Stimulated activated CD8-positive, alpha-beta memory T cell treated with anti-CD3 and anti-CD28 coated beads, Interleukin-4, amount 100 ng/mL, for 48 hours (primary cell): ENCODE measurements around the gene ZKSCAN5.
"Not testable (repeated sequence)": the region's sequence is repeated elsewhere in the genome, so short reads cannot be mapped to it uniquely, and the experiment has no call there.

Source experiments
- DNase-seq: peaks from one replicate; pipeline ENCODE4 v3.0.0-alpha.2; 2020

The ZKSCAN5 gene

DNA sequence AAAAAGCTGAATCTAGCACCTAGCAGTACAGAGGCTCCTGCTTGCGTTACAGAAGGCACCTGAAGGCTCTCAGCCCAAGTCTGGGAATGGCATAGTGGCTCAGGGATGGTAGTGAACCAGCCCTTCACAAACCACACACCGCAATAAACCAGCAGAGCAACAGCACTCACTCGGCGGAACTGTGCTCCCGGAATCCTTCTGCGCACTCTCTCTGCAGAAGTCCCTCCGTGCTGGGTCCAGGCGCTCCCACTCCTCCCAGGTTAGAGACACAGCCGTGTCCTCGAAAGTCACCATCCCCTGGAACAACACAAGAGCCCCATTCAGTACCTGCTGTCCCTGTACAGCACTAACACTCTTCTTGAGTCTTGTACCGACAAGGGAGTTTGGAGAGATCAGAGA, 5.9 kb upstream of the ZKSCAN5 start:
- no peak for DNase-seq

DNA sequence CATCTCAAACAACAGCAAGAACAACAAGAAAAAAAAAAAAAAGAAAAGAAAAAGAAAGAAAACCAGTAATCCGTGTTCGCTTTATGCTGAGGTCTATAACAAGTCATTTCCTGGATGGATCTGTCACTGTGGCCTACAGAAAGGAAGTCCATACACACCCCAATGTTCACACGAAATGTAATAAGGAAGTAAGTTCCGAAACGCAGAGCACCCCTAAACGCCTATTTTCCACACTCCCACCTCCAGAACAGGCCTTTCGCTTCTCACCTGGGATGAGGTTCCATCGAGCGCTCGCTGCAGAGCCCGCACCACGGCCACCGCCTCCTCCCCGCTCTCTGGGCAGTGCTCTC, 5.1 kb upstream of the ZKSCAN5 start:
- no peak for DNase-seq

DNA sequence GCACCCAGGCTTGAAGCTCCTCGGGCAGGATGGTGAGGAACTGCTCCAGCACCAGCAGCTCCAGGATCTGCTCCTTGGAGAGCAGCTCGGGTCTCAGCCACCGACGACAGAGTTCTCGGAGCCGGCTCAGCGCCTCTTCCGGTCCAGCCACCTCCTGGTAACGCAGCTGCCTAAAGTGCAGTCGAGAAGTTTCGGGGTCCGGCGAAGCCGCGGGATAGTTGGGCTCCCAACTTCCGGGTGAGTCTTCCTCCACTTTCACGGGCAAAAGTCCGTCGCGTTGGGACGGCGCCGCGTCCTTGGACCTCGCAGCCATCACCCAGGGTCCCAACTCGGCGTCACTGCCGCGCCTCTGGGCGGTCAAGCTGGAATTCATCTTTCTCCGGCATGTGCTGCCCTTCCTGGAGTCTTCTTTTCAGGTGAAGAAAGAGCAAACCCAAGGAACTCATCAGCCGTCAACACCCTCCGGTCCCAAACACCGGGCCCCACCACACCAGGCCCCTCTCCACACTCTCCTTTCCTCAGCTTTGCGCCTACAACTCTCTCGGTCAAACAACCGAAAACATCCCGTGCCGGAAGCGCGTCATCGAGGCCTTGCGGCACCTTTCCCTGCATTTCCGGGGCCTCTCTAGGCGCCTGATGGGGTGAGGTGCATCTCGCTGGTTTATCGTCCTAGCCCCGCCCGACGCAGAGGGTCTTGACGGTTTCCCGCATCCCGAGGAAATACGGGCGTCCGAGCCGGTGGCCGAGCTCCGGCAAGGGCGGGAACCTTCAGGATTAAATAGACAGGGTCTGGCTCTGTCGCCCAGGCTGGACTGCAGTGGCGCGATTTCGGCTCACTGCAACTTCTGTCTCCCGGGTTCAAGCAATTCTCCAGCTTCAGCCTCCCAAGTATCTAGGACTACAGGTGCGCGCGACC, 4.5 kb upstream of the ZKSCAN5 start, which contains the start of gene ZNF394:
ZNF394 (minus strand) TSS at position 561 of the 916 bp plus-strand sequence; CDS start at position 373, 188 bp downstream.
- DNase-seq: peak; percentile 92

DNA sequence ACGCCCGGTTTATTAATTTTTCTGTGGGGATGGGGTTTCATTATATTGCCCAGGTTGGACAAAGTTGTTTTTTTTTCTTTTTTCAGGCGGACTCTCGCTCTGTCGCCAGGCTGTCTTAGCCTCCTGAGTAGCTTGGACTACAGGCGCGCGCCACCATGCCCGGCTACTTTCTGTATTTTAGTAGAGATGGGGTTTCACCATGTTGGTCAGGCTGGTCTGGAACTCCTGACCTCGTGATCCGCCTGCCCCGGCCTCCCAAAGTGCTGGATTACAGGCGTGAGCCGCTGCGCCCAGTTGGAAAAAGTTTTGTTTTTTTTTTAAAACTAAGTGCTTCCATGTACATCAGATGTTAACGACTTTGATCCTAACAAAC, 3.8 kb upstream of the ZKSCAN5 start:
- no peak for DNase-seq

DNA sequence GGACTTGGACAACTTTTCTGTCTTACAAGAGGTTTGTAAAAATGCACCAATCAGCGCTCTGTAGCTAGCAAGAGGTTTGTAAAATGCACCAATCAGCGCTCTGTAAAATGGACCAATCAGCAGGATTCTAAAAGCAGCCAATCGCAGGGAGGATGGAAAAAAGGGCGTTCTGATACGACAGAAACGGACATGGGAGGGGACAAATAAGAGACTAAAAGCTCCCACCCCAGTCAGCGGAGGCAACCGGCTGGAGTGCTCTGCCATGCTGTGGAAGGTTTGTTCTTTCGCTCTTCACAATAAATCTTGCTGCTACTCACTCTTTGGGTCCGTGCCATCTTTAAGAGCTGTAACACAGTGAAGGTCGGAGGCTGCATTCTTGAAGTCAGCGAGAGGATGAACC, 3.2 kb upstream of the ZKSCAN5 start:
- DNase-seq: not testable (repeated sequence)

DNA sequence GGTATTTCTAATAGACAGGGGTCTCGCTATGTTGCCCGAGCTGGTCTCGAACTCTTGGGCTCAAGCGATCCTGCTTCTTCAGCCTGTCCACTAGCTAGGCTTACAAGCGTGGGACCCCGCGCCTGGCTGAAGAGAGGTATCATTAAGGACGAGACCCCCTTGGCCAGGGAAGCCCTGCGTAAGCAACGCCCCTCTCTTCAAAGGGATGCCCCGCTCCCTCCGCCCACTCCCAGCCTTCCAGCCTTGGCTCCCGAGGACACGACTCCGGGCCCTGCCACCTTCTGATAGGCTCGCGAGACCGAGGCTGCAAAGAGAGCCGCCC, 220 bp upstream of the ZKSCAN5 start:
- no peak for DNase-seq

DNA sequence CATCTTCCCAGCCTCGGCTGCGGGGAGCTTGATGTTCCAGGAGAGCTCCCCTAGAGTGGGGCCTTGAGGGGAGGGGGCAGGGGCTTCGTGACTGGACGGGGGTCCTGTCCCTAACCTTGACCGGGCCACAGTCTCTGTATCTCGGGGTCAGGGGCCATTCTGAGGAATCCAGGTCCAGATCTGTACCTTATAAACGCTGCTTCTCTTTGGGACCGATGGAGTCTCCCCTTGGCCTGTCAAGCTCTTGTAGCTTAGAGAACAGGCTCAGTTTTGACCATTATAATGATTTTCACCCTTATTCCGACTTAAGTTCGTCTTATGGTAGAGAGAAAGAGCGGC, 831 bp downstream of the ZKSCAN5 start:
- DNase-seq: no peak

DNA sequence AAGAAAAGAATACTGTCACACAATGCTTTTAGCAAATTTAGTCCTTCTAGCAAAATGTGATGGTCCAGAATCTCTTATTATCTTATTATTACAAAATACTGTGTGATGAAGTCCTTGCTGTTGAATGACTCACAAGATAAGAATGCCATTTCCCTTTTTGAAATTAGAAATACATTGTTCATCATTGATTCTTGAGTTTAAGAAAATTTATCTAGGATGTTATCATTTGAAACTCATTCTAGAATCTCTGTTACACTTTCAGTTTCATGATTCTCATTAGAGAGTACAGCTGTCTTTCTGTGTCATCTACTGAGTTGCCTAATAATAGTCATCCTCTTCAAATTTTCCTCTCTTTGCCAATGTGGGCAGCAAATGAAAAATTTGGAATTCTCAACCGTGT, 9.6 kb downstream of the ZKSCAN5 start:
- DNase-seq: no peak

DNA sequence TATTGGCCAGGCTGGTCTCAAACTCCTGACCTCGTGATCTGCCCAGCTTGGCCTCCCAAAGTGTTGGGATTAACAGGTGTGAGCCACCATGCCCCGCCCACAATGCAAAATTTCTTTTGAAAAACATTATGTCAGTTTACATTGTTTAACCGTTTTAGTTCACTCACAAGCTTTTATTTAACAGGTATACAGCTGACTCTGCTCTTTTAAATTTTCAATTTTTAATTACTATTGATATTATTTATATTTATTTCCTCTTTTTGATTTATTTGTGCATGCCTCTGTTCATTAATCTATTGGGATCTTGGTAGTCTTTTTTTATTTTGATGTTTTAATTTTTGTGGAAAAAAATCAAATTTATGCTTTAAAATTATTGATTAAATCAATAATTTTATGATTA, 16.9 kb downstream of the ZKSCAN5 start:
- DNase-seq: no peak

DNA sequence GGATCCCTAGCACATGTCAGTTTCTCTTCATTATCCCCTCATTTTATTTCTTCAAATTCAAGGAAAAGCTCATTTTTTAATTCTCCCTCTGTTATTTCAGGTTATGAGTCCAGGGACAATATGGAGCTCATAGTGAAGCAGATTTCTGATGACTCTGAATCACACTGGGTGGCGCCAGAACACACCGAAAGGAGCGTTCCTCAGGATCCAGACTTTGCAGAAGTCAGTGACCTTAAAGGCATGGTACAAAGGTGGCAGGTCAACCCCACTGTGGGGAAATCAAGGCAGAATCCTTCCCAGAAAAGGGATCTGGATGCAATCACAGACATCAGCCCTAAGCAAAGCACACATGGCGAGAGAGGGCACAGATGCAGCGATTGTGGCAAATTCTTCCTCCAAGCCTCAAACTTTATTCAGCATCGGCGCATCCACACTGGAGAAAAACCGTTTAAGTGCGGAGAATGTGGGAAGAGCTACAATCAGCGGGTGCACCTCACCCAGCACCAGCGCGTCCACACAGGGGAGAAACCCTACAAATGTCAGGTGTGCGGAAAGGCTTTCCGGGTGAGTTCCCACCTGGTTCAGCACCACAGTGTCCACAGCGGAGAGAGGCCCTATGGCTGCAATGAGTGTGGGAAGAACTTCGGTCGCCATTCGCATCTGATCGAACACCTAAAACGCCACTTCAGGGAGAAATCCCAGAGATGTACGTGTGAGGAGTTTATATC, 21.4 kb downstream of the ZKSCAN5 start:
- peak; percentile 32 for DNase-seq

DNA sequence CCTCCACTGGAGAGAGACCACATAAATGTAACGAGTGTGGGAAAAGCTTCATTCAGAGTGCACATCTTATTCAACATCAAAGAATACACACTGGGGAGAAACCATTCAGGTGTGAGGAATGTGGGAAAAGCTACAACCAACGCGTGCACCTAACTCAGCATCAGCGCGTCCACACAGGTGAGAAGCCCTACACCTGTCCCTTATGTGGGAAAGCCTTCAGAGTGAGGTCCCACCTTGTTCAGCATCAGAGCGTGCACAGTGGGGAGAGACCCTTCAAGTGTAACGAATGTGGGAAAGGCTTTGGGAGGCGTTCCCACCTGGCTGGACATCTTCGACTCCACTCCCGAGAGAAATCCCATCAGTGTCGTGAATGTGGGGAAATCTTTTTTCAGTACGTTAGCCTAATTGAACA, 26.9 kb downstream of the ZKSCAN5 start:
- no peak for DNase-seq

DNA sequence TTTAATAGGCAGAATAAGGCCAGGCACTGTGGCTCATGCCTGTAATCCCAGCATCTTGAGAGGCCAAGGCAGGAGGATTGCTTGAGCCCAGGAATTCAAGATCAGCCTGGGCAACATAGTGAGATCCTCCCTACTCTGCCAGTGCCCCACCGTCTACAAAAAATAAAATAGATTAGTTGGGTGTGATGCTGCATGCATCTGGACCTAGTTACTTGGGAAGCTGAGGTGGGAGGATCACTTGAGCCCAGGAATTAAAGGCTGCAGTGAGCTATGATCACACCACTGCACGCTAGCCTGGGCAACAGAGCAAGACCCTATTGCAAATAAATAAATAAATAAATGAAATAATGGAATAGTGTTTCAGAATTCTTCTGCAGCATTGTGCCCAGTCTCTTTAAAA, 31.2 kb downstream of the ZKSCAN5 start:
- DNase-seq: no peak

DNA sequence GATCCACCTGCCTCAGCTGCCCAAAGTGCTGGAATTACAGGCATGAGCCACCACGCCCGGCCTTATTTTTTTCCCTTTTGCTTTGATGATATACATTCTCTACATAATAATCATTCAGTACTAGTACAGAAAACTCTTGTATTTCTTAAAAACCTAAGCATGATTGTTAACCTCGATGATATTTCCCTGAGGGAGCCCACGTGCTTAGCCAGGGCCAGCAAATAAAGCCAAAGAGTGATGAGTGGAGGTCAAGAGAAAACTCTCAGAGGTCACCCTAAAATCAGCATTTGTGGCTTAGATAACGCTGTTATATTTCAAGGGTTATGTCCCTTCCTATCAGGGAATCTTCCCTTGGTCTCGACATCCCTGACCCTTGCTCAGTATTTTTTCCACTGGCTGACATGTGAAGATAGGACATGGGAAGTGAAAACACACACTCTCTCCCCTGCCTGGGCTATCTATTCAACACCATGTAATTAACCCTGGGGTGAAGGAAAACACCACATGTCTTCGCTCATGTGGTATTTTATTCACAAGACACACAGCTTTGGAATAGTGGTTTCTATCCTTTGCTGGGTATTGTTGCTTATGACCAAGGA, 34.9 kb downstream of the ZKSCAN5 start:
- no peak for DNase-seq

DNA sequence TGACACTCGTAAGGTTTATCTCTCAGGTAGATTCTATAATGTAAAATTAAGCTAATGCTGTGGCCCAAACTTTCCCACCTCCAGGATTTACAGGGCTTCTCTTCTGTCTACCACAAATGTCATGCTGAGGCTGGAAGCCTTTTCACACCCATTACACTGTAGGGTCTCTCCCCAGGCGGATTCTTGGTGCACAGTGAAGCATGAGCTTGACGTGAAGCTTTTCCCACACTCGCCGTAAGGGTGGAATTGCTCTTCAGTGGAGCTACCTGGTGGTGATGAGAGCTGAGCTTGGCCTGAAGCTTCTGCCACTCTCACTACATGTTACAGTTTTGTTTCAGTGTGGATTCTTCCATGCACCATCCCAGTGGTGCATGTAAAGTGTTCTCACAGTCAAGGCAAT, 36.1 kb downstream of the ZKSCAN5 start:
- no peak for DNase-seq

DNA sequence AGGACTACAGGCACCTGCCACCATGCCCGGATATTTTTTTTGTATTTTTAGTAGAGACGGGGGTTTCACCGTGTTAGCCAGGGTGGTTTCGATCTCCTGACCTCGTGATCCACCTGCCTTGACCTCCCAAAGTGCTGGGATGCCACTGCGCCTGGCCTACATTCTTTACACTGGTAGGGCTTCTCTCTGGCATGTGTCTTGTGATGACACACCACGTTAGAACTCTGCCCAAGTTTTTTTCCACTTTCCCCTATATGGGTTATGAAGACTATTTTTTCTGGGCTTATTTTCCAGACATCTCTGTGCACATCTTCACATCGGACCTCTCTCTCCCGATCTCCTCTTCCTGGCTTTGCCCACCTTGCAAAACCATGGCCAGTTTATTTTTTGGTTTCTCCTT, 36.8 kb downstream of the ZKSCAN5 start:
- DNase-seq: no peak

DNA sequence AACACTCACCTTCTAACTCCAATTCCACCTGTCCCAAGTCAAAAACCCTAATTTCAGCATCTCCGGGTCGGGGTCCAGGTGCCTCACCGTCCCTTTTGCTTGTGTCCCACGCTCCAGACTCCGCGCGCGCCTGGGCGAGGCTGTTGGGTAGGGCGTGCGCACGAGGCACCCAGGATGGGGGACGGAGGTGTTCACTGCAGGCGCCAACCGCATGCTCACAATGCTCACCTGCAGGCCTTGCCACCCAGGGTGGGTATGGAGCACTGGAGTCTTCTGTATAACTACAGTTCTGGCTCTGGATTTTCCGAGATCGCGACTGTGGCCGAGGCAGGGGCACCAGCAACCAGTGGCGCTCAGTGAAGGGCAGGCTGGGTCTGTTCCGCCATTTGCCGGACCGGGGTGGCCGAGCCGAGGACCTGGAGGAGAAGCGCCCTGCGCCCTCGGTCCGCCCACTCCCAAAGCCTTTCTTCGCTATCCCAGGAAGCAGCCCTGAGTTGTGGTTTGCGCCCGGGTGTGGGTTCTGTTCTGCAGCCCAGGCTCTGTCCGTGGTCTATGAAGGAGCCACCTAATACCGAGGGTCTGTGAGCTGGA, 38.7 kb downstream of the ZKSCAN5 start:
- no peak for DNase-seq

DNA sequence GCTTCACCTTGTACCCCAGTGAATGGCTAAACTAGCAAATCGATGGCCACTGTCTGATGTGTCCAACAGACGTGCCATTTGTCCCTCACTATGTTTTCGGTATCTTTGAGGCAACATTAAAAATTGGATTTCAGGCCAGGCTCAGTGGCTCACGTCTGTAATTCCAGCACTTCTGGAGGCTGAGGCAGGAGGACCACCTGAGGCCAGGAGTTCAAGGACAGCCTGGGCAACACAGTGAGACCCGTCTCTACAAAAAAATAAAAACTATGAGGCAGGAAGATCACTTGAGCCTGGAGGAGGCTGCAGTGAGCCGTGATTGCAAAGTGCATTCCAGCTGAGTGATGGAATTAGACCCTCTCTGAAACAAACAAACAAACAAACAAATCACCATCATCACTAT, 39.5 kb downstream of the ZKSCAN5 start:
- no peak for DNase-seq

DNA sequence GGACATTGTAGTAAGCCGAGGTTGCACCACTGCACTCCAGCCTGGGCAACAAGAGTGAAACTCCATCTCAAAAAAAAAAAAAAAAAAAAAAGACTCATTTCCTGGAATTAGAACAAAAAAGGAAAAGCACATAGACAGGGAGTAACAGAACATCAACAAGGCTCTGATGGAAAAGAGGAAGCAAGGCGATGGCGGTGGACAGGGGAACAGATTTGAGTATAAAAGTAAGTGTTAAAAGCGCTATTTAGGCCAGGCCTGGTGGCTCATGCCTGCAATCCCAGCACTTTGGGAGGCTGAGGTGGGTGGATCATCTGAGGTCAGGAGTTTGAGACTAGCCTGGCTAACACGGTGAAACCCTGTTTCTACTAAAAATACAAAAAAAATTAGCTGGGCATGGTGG, 40.8 kb downstream of the ZKSCAN5 start:
- DNase-seq: not testable (repeated sequence)

DNA sequence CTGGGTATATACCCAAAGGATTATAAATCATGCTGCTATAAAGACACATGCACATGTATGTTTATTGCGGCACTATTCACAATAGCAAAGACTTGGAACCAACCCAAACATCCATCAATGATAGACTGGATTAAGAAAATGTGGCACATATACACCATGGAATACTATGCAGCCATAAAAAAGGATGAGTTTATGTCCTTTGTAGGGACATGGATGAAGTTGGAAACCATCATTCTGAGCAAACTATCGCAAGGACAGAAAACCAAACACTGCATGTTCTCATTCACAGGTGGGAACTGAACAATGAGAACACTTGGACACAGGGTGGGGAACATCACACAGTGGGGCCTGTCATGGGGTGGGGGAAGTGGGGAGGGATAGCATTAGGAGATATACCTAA, 45.1 kb downstream of the ZKSCAN5 start:
- not testable (repeated sequence) for DNase-seq

DNA sequence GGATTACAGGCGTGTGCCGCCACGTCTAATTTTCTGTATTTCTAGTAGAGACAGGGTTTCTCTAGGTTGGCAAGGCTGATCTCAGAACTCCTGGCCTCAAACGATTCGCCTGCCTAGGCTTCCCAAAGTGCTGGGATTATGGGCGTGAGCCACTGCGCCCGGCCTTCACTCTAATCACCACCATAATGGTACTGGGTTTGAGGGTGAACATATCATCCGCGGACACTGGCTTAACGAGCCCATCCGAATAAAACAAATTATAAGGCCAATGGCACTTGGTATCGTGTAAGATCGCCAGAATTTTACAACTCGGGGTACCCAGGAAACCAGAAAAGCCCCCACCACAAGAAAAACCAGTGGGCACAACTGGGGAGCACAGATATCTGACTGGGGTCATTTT, 46.9 kb downstream of the ZKSCAN5 start:
- DNase-seq: no peak

DNA sequence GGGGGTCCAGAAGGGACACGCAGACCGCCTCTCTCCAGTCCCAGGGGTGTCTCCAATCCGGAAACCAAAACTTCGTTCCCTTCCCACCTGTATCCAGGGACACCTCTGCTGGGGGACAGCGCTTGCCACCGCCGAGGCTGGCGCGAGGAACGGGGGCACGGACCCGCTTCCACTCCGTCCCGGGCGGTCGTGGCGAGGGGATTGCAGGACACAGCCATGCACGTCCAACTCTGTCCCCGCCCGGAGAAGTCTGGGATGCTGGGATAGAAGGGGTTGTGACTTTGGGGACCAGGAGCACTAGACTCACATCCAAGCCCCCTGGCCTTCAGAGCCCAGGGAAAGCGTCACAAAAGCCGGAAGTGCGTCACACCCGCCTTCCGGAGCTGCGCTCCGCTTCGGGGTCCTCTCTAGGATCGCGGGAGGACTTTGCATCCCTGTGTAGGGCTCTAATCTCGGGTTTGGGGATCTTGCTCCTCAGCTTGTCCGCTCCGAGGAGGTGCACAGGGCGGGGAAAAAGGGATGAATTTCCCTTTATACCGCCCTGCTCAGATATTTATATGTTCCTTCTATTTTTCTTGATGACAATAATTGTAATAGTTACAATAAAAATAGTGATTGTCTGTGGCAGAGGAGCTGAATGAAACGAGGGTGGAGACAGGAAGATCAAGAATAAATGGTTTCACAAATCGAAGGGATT, 47.5 kb downstream of the ZKSCAN5 start, which contains the start of gene FAM200A:
FAM200A (minus strand) TSS at position 348 of the 697 bp plus-strand sequence. CDS start 3,707 bp downstream, outside the sequence.
- DNase-seq: peak; percentile 90

DNA sequence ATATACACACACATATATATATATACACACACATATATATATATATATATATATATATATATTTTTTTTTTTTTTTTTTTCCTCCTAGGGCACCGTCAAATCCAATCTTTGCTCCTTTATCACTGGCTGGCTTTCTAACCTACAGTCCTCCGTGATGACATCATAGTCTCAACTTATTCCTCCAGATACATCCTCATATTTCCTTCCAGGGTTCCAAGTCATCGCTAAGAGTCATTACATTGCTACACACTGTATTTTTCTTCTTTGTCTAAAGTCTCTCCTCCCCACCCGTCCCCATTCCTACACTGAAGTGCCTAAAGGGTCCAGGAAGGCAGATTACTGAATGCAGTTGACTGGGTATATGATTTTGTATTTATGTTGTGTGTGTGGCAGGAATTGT, 48.6 kb downstream of the ZKSCAN5 start:
- DNase-seq: no peak

DNA sequence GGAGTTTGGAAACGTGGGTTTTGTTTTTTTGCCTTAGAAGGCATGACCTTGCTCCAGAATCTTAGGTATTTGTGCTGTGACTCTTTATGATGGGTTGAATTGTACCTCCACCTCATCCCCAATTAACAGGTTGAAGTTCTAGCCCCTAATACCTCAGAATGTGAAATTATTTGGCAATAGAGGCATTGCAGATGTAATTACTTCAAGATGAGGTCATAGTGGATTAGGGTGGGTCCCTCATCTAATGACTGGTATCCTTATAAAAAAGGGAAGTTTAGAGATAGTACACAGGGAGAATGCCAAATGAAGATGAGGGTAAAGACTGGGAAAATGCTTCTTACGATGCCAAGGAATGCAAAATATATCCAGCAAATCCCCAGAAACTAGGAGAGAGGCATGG, 50.5 kb downstream of the ZKSCAN5 start:
- no peak for DNase-seq
